ENCODE results near the gene XPOT. TPM values are rescaled to one million over a fixed set of nuclear protein-coding genes. Genes with fewer than 3 reads are reported as not detected.

Gene XPOT, protein sequence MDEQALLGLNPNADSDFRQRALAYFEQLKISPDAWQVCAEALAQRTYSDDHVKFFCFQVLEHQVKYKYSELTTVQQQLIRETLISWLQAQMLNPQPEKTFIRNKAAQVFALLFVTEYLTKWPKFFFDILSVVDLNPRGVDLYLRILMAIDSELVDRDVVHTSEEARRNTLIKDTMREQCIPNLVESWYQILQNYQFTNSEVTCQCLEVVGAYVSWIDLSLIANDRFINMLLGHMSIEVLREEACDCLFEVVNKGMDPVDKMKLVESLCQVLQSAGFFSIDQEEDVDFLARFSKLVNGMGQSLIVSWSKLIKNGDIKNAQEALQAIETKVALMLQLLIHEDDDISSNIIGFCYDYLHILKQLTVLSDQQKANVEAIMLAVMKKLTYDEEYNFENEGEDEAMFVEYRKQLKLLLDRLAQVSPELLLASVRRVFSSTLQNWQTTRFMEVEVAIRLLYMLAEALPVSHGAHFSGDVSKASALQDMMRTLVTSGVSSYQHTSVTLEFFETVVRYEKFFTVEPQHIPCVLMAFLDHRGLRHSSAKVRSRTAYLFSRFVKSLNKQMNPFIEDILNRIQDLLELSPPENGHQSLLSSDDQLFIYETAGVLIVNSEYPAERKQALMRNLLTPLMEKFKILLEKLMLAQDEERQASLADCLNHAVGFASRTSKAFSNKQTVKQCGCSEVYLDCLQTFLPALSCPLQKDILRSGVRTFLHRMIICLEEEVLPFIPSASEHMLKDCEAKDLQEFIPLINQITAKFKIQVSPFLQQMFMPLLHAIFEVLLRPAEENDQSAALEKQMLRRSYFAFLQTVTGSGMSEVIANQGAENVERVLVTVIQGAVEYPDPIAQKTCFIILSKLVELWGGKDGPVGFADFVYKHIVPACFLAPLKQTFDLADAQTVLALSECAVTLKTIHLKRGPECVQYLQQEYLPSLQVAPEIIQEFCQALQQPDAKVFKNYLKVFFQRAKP
- total RNA-seq = 40.9 and 55.7 TPM in 2 replicates

GRCh38 chr12:64403707-64404469 lies at the start of gene XPOT:
TSS of gene XPOT (plus strand) at chr12:64404392. CDS start at chr12:64410036, 5,644 bp downstream.

DNA sequence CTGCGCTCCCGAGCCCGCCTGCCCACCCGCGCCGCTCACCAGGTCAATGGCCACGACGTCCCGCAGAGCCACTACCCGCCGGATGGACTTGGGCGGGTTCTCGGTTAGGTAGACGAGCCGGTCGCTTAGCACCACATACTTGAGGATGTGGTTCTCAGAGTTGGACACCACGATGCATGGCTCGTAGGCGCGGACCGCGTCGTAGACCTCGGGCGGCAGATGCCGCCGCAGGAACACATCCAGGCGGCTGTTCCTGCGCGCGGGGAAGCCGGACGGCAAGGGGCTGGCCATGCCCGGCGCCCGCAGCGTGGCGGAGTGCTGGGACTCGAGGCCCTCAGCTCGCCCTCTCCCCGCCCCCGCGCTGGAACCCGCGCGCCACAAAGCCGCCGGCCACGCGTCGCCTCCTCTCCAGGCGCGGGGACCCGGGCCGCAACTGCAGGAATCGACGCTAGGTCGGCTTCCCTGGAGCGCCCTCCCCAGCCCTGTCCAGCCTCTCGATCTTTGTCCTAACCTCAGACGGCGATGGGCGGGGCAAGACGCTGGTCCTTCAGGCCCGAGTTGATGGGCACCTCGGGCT lies 13.8 kb upstream of the XPOT start, which contains the start of gene C12orf56:
Gene C12orf56 (minus strand): TSS at position 484 of the 577 bp plus-strand sequence. CDS start 193 bp downstream, at position 291.

GRCh38 chr12:64451687-64452558 lies 47.7 kb downstream of the XPOT start, which contains the start of gene TBK1:
TSS of gene TBK1 (plus strand) at chr12:64452120. CDS start at chr12:64455871, 3,751 bp downstream.

Other genes with a start within 250 kb of the XPOT start
- 5.7 and 5.8 TPM in 2 replicates for gene KICS2, start 182.1 kb upstream of the XPOT start, total RNA-seq
- 1.3 and 2.3 TPM in 2 replicates for gene C12orf56, start 13.6 kb upstream of the XPOT start, total RNA-seq
- 8.2 and 11.2 TPM in 2 replicates for gene TBK1, start 47.7 kb downstream of the XPOT start, total RNA-seq
- gene RASSF3, start 206.1 kb downstream of the XPOT start, total RNA-seq = 9.0 and 11.4 TPM in 2 replicates